Stimulated activated CD8-positive, alpha-beta memory T cell treated with anti-CD3 and anti-CD28 coated beads, Interleukin-7, amount 100 ng/mL, for 24 hours (primary cell): ENCODE results near the gene ELMOD3.
"Not testable (repeated sequence)": the region's sequence is repeated elsewhere in the genome, so short reads cannot be mapped to it uniquely, and the experiment has no call there.

Experiments used
- DNase-seq: peaks from one replicate; pipeline ENCODE4 v3.0.0-alpha.2; 2020; ENCODE audit warnings: low read depth

Gene ELMOD3

DNA sequence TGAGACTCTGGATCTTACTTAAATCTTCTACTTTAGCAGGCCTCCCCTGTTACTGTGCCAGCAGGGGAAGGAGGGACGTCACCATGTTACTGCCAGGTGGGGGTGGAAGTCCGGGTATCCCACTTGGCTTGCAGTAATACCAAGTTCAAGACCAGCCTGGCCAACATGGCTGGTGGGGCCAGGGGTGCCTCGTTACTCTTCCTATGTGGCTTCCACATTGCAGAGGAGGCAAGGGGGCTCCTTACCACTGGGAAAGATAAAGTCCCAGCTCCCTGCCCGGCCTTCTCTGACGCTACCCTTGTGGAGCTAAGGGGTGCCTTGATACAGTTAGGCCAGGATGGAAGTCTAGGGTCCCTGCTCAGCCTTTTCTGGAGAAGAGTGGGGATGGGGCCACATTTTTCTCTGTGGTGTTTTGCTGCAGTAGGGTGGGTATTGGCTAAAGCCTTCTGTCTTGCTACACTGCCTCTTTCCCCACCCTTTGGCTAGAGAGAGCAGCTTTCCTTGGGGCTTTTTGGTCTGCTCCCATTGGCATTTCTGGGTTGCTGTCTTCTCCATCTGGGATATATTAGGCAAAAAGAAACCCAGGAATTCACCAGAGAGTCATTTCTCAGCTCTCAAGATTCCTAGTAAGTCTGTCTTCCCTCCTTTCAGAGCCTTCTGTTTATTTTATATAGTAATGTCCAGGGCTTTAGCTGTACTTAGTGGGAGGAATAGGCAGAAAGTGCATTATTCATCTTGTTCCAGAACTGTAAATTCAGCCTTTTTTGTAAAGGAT is 21.9 kb downstream of the ELMOD3 start:
- DNase-seq: no peak

DNA sequence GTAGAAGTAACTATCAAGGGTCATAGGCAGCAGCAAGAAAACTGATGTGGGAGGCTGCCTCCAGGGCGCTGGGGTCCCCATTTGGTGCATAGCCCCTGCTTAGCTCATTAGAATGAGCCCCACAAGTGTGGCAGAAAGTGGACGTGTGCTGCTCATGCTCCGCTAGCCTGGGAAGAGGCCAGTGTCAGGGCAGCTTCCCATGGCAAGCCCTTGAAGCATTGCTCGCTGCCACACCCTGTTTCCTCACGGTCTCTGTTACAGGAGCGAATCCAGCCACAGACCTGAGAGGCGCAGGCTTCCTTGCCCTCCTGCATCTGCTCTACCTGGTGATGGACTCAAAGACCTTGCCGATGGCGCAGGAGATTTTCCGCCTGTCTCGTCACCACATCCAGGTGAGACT is 22.5 kb downstream of the ELMOD3 start:
- DNase-seq: no peak

DNA sequence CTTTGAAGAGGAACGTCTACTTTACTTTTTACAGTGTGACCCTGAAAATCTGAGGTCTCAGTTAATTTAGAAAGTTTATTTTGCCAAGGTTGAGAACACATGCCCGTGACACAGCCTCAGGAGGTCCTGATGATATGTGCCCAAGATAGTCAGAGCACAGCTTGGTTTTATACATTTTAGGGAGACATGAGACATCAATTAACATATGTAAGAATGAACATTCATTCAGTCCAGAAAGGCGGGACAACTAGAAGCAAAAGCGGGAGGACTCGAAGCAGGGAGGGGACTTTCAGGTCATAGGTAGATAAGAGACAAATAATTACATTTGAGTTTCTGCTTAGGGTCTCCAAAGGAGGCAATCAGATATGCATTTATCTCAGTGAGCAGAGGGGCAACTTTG is 23.7 kb downstream of the ELMOD3 start:
- DNase-seq: no peak

DNA sequence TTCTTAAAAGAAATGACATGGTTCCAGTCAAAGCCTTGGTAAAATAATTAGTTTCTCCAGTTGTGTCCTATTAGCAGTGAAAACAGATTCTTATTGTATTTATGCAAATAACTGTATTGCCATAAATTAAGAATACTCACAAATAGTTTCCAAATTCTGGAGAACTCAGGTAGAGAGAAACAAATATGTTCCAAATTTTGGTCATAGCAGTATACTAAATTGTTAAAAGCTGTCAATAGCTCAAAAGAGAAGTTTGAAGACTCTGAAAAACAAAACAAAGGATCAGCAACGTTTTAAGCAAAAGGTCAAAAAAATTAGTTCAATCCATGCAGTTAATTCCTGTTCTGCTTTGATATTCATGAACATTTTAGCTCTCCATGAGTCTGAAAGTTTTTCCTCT is 25.5 kb downstream of the ELMOD3 start:
- no peak for DNase-seq

DNA sequence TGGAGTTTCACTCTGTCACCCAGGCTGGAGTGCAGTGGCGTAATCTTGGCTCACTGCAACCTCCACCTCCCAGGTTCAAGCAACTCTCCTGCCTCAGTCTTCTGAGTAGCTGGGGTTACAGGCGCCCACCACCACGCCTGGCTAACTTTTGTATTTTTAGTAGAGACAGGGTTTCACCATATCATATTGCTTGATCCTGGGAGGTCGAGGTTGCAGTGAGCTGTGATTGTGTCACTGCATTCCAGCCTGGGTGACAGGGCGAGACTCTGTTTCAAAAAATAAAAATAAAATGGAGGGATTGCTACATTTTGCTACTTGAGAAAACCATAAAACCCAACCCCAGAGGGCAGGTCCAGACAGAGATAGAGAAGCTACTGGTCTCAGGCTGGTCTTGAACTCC is 28.6 kb downstream of the ELMOD3 start:
- DNase-seq: not testable (repeated sequence)

DNA sequence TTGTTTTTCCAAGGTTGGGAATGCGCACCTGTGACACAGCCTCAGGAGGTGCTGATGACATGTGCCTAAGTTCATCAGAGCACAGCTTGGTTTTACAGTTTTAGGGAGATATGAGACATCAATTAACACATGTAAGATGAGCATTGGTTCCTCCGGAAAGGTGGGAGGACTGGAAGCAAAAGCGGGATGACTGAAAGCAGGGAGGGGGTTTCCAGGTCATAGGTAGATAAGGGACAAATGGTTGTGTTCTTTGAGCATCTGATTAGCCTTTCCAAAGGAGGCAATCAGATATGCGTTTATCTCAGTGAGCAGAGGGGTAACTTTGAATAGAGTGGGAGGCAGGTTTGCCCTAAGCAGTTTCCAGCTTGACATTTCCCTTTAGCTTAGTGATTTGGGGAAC is 29.3 kb downstream of the ELMOD3 start:
- no peak for DNase-seq

DNA sequence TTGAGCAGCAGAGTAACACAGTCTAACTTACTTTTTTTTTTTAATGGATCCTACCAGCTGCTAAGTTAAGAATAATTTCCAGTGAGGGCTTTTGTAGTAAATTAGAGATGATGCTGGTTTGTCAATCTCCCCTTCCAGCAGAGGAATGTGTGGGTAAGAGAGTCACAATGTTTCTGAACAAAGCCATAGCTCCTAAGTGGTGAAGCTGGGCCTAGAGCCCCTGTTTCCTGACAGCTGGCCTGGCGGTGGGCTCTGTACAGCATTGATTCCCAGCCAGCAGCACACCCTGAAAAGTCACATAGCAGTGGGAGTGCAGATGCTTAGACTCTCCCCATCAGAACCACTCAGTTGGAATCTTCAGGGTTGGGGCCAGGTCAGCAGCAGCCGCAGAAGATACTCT is 31.2 kb downstream of the ELMOD3 start:
- no peak for DNase-seq

DNA sequence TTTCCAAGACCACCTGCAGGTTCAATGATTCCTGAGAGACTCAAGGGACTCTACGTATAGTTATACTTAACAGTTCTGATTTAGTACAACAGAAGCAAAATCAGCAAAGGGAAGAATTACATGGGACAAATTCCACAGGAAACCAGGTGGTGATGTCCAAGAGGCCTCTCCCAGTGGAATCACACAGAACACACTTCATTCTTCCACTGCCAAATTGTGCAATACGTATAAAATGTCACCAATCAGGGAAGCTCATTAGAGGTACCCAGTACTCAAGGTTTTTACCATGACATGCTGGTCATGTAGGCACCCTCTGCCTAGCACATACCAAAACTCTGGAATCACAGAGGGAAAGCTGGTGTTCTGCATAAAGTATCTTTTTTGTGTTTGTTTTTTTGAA is 33.2 kb downstream of the ELMOD3 start:
- DNase-seq: no peak

DNA sequence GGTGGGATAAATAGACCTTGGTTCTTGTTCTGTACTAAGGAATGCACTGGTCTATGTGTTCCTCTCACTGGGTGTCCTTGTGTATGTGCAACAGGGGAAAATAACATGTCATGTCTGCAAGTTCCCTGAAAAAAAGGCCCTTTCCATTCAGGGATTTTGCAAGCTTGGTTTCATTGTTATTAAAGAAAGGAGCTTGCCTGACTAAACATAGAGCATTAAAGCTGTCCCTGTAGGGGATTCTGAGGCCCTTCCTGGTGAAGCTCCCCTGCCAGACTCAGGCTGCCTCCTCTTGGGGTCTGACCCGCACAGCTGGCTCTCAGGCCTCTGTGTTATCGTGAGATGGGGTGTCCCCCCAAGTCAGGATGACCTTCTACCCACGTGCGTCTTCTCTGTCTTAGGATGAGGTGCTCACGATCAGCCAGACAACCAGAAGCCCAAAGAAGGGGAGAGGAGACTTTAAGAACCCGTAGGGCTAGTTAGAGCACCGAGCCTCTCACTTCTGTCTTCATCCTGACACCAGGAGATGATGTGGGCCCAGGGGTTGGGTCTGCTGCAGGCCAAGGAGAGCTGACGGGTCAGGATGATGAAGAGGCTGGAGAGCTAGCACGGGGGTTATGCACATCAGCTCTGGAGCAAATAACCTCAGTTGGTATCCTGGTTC is 34.4 kb downstream of the ELMOD3 start:
- DNase-seq: no peak

DNA sequence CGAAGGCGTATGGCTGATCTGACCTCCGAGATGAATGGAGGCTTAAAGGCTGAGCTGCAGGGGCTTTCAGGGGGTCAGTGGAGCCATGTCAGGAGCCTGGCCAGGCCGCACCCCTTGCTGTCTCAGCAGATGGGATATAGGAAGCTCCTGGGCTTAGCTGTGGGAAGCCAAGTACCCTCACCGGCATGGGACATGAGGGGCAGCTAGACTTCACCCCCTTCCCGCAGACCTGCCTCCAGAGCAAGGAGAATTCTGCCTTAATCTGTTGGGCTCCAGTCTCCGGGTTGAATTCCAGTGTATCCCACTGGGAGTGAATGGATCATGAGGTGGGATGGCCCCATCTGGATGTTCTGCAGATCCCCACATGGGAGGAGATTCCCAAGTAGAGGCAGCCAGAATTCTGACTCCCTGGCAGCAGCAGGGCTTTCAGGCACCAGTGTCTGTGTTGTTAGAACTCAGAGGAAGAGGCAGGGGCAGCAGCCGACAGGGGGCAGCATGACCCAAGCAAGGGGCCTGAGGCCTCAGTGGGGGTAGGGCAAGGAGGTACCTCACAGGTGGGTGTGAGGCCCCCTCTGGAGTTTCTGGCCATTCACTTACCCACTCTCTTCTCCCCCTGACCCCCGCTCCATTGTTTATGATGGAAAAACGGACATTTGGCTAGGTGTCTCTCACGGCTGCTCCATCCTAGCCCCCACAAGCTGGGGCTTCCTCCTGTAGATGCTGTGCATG is 36.5 kb downstream of the ELMOD3 start:
- DNase-seq: peak; percentile 60

DNA sequence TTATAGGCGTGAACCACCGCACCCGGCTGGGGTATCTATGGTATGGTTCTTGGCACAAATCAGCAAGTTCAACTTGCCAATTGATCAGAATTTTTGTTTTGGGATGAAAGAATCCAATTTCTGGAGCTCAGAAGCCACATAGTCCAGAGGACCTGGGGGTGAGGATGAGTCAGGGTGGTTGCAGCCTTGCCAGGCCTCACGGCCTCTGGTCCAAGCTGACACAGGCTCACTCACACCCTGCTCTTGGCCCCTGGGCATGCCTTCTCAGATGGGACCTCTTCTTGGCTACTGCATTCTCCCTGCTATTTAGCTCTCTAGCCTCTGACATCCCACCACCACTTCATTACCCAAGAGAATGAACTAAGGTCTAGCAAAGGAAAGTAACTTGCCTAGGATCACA is 39.3 kb downstream of the ELMOD3 start:
- DNase-seq: no peak

DNA sequence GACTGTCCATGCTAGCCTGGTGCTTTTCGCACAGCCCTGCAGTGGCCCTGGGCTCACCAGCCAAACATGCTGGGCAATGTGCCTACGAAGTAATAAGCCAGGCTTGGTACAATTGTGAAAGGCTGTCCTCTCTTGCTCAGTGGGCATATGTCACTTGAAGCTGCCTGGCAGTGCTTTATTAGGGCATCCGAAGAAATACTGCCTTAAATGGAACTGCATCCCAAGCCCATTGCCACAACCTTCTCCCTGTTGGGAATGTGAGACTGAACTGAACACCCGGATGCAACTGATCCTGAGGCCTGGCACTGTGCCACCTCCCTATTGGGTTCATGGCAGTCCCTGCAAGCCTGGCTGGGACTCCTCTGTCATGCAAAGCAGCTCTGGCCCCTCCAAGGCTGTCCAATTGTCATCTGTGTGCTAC is 39.7 kb downstream of the ELMOD3 start:
- DNase-seq: no peak

DNA sequence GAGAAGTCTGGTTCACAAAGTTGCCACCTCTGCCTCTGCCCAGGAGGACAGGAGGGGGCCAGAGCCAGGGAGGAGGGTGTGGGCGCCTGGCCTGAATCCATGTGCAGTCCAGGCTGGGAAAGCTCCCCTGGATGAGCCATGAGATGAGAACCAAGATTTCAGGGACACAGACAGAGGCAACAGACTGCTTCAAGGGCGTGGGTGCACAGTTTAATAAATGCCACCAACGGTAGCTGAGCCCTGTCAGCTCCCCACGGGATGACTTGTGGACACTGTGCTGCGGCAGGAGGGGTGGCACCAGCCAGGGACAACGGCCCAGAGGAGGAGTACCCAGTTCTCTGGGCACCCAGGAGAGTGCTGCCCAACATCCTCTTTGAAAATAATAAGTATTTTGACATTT is 40.4 kb downstream of the ELMOD3 start:
- no peak for DNase-seq

DNA sequence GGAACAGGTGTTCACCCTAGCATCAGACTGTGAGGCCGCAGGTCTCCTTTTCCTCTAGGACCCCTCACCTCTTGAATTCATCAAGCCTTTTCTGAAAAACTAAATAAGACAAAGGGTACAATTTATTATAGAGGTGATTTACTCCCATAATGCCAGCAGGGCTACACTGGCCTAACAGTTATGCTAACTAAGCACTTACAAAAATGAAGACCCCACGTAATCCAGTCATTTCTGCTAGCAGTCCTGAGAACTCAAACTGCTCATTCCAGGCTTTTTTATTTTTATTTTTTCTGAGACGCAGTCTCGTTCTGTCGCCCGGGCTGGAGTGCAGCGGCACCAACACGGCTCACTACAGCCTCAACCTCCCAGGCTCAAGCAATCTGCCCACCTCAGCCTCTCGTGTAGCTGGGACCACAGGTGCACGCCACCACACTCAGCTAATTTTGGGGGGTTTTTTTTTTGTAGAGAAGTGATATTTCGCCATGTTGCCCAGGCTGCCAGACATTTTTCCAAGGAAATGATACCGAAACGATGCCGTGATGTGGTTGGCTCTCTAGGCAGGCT is 41.4 kb downstream of the ELMOD3 start:
- DNase-seq: no peak

DNA sequence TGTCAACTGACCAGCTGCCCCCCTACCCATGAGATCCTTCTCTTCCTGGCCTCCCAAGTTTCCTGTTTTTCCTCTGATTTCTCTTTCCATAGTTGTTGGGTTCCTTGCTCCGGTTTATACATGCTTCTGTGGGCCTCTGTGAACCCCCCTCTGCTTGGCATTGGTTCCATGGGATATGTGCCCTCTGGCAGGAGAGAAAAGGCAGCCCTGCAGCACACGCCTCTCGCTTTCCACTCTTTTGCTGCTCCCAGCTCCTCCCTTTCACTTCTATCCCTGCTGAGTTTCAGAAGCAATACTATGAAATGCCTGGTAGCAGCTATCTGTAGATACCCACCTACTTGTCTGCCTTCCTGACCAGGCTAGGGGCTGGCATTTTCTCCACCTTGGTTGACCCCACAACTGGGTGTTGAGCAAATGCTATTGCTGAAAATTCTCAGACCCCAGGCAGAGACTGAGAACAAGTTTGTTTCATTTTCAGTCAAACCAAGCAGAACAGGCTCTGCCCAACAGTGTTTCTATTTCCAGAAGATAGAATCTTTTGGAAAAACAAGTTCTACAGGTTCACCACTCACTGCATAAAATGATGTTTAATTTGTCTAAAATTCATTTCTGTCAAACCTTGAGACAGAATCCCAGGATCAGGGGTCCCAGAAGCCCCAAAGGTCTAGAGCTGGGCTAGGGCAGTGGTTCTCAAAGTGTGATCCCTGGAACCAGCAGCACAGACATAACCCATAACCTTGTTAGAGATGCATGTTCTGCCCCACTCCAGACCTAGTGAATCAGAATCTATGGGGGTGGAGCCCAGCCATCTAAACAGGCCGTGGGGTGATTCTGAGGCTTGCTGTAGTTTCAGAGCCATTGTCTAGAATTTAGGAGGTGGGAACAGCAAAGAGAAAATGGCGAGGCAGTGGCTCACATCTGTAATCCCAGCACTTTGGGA is 42.2 kb downstream of the ELMOD3 start:
- no peak for DNase-seq

DNA sequence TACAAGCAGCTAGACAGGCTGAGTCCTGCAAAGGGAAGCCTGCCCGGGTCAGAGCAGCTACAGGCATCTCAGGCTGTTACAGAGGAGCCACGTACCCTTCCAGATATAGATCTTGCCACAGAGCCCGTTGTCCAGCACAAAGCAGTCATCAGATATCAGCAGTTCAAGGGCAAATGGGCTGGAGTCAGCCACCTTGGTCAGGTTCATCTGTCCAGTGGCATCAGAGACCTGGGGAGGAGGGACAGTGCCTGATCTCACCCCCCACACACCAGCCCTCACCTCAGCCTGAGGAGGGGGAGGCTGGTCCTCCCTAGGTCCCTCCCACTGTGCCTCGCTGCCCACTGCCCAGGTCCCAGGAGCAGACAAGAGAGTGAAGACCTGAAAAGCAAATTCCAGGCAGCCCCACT is 43.4 kb downstream of the ELMOD3 start:
- no peak for DNase-seq

DNA sequence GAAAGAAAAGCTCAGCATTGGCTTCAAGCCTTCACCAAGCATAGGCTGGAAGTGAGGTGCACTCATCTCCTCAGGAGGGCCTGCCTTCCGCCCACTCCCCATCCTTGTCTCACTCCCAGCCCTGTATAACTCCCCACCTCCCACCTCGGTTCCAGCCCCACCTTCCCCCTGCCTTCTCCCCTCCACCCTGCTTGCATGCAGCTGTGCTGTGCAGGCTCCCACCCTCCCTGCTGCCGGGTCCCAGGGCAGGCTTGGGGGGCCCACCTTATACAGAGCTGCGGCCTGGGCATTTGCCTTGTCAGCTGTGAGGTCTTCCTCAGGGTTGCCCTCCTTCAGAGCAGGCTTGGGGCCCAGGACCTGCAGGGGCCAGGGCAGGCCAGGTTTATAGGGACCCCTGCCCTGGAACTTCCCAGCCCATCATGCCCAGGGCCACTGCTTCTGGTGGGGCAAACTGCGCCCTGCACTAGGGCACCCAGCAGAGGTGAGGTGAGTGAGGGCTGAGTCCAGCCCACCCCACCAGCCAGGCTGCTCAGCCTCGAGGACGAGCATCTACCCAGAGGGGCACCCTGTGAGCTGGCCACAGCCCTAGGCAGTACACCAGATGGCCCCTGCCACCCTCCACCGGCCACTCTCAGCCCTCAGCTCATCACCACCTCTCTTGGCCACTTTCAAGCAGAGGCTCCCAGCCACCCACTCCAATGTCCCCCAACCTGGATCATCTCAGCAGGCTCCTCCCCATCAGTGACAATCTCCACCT is 44.0 kb downstream of the ELMOD3 start:
- no peak for DNase-seq

DNA sequence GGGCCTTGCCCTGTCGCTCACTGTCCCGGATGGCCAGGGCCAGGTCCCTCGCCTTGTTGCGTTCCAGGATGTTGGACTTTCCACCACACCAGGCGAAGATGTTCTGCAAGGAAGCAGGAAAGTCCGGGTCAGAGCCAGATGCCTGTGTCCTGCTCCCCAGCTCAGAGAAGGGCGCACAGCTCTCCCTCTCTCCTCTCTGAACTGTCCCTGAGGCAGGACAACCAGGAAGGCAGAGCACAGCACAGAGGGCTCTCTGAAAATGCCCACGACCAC is 44.5 kb downstream of the ELMOD3 start:
- DNase-seq: no peak

DNA sequence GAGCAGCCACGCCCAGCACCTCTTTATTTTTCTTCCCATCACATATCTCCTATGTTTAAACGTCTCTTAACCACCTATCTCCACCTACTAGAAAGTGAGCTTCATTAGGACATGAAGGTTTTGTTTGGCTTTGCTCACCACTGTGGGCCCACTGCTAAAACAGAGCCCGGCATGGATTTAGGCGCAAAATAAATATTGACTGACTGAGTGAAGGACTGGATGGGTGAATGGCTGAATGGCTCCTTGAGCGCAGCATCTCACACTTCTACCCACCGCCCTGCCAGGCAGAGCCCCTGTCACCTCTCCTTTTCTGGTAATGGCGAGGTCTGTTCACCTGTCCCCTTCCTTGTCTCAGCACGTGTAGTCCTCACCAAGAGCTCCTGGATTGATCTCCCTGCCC is 45.5 kb downstream of the ELMOD3 start:
- no peak for DNase-seq

DNA sequence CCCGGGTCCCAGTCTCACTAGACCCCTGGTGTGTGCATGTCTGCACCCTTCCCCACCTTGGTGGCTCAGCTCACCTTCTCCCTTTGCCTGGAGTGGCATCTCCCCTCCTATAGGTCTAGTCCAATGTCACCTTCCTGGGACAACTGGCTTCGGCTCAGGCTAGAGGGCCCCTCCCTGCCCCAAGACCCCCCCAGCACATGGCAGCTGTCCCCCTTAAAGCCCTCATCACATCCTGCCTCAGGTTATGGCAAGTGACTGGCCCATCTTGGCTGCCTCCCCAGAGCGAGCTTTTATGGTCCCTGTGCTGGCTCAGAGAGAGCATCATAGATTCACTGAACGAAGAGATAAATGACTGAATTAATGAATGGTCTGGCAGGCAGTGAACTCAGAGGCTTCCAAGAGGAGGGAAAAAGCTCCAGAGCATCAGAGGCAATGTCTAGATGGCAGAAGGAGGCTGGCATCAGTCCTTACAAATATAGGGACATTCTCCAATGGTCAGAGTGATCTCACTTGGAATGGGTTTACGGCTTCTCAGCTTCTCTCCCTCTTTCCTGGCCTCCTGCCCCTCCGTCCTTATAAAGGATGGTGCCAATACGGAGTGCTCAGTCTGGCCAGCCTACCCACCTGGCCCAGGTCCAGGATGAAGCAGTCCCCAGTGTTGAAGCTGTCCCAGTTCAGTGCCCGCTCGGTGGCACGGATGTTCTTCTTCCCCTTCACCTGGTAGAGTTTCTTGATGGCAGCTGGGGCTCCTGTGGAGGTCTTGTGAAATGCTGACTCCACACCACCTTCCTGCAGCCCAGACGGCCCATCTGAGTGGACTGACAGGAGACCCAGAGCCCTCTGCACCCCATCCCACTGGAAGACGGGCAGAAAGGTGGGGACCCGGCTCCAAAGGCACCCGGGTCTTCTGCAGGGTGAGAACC is 46.2 kb downstream of the ELMOD3 start:
- DNase-seq: no peak
